Duodenal mucosa (tissue), 2 donors: Measurements from ENCODE around the gene DEGS2.

Experiments used
- H3K27ac ChIP-seq: one replicate; pipeline ENCODE4 v1.7.0; 2013; ENCODE audit warnings: low read depth, low read length
- H3K27me3 ChIP-seq, 2 donors: one replicate each; pipeline ENCODE4 v1.7.0; 2013; ENCODE audit warnings: low read length in 2 of 2, control low read depth in 1 of 2; ENCODE audit not compliant: insufficient read depth in 2 of 2, control insufficient read depth in 1 of 2
- H3K36me3 ChIP-seq, 2 donors: one replicate each; pipeline ENCODE4 v1.7.0; 2013; ENCODE audit warnings: low read length in 2 of 2, control low read depth in 1 of 2; ENCODE audit not compliant: insufficient read depth in 2 of 2, control insufficient read depth in 1 of 2
- H3K4me1 ChIP-seq, 2 donors: one replicate each; pipeline ENCODE4 v1.7.0; 2013; ENCODE audit warnings: low read length in 2 of 2, control low read depth in 1 of 2; ENCODE audit not compliant: insufficient read depth in 2 of 2, control insufficient read depth in 1 of 2
- H3K4me3 ChIP-seq, 2 donors: one replicate each; pipeline ENCODE4 v1.7.0; 2013; ENCODE audit warnings: low read length in 2 of 2, low read depth in 1 of 2
- H3K9ac ChIP-seq, 2 donors: one replicate each; pipeline ENCODE4 v1.7.0; 2013; ENCODE audit warnings: low read length in 2 of 2, low read depth in 1 of 2
- H3K9me3 ChIP-seq, 2 donors: one replicate each; pipeline ENCODE4 v1.7.0; 2013; ENCODE audit warnings: low read length in 2 of 2, control low read depth in 1 of 2; ENCODE audit not compliant: control insufficient read depth in 1 of 2

The DEGS2 gene

DNA sequence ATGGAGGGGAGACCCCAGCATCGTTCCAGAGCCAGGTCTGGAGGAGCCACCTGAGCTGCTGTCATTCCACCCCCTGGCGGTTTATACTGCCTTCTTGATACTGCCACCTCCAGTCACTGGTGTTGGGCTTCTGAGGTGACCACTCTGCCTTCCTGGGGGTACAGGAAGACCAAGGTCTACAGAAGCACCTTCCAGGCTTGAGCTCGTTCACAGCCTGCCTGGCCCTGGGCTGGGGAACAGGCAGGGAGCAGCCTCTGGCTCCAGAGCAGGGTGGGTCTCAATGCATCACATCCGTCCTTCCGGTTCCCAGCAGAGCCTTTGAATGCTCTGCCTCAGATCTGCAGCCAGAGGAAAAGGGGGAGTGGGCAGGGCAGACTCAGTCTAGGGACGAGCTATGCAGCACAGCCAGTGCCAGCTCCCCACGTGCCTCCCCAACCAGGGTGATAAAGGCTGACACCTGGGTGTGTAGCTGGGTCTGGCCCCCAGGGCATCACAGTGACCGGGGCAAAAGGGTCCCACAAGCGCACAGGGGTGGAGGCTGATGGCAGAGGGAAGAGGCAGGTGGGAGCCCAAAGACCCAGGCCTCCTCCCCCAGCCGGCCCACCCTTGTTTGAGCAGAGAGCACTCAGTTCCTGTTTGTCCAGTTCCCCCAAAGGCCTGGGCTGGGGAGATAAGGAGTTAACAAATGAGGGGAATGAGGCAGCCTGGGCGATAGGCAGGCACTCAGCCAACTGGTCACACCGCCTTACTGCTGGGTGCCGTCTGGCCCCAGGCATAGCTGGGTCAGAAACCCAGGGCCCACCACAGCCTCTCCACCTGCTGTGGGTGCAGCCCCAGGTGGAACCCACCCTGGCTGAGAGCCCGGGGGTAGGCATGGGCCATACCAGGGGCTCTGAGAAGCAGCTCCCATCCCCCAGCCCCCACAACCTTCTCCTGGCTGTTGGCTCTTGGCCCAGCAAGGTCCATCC is 17.1 kb downstream of the DEGS2 start:
- H3K27me3 ChIP-seq: no peaks in the 10 kb centered on the region
- H3K4me3 ChIP-seq: peak overlapping the region in 1 of 2 donors; percentile 52
- H3K9me3 ChIP-seq: no peaks in the 10 kb centered on the region
- peaks cover 72% of the 10 kb centered on the region in 2 donors for H3K4me1 ChIP-seq
- peaks cover 12 to 41% of the 10 kb centered on the region in 2 donors for H3K36me3 ChIP-seq
- H3K27ac ChIP-seq: peak overlapping the region; percentile 58
- peak overlapping the region; percentile 48 to 53 for H3K9ac ChIP-seq

DNA sequence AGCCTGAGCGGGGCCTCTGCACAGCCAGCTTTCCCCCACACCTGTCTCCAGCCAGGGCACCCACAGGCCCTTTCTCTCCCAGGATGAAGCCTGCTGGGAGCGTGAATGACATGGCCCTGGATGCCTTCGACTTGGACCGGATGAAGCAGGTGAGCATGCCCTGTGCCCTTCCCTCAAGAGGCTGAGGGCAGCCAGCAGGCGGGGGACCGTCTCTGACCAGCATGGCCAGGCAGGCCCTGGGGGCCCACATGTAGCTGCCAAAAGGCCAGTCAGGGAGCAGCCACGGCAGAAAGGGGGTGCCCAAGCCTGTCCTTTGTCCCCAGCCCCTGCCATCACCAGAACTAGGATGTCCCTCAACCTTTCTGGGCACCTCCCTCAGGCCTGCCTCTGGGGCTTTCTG is 18.3 kb downstream of the DEGS2 start:
- Histone ChIP-seq H3K9me3 (no peaks in the 10 kb centered on the region), H3K9ac (peak overlapping the region; percentile 16 to 48), H3K4me1 (peaks cover 59% of the 10 kb centered on the region in 2 donors), H3K4me3 (peak overlapping the region in 1 of 2 donors; percentile 7), H3K27ac (no peak overlapping the region), H3K27me3 (no peaks in the 10 kb centered on the region), H3K36me3 (peaks cover 14 to 48% of the 10 kb centered on the region in 2 donors)

DNA sequence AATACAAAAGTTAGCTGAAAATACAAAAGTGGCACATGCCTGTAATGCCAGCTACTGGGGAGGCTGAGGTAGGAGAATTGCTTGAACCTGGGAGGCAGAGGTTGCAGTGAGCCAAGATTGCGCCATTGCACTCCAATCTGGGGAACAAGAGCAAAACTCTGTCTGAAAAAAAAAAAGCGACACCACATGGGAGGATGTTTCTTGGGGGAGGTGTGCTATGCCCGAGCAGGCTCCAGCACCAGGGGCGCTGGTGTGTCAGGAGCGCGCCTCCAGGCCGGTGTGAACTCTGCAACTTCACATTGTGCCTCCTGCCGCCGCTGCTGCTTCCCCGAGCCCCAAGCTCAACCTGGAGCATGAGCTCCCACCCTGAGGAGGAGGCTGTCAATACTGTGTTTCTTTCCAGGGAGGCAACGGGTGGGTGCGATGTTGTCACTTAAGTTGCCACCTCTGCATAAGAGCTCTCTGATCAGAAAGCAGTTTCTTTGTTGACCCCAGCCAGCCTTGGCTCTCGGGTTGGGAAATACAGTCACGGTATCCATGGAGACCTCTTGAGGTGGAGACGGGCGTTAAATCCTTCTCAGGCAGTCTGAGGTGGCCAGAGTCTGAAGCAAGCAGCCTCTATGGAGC is 18.9 kb downstream of the DEGS2 start:
- Histone ChIP-seq H3K4me1 (peaks cover 54% of the 10 kb centered on the region in 2 donors), H3K9ac (peak overlapping the region in 1 of 2 donors; percentile 16), H3K27me3 (no peaks in the 10 kb centered on the region), H3K9me3 (no peaks in the 10 kb centered on the region), H3K4me3 (peak overlapping the region in 1 of 2 donors; percentile 7), H3K27ac (no peak overlapping the region), H3K36me3 (peaks cover 14 to 49% of the 10 kb centered on the region in 2 donors)

DNA sequence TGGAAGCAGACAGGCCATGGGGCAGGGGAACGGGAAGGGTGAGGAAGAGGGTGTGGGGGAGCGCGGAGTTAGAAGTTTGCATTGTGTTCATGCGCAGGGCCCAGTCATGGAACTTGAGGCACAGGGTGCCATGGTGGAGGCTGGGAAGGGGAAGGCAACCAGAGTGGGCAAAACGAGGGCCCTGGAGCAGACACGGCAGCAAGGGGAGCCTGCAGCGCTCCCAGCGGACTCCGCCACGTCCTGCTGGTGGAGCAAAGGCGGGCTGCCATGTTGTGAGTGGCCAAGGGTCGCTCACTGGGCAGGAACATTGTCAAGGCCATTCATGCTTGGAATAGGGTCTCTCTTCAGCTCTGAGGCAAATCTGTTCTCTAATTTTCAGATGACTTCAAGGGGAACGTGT is 20.5 kb downstream of the DEGS2 start:
- no peak overlapping the region for H3K9ac ChIP-seq
- no peaks in the 10 kb centered on the region for H3K9me3 ChIP-seq
- no peak overlapping the region for H3K27ac ChIP-seq
- no peaks in the 10 kb centered on the region for H3K27me3 ChIP-seq
- peaks cover 11 to 54% of the 10 kb centered on the region in 2 donors for H3K36me3 ChIP-seq
- no peak overlapping the region for H3K4me3 ChIP-seq
- peaks cover 43 to 48% of the 10 kb centered on the region in 2 donors for H3K4me1 ChIP-seq

GRCh38 chr14:100138082-100138787 is 21.2 kb downstream of the DEGS2 start:
- Histone ChIP-seq H3K36me3 (peaks cover 11 to 52% of the 10 kb centered on the region in 2 donors), H3K9ac (no peak overlapping the region), H3K27ac (no peak overlapping the region), H3K4me3 (no peak overlapping the region), H3K9me3 (no peaks in the 10 kb centered on the region), H3K27me3 (no peaks in the 10 kb centered on the region), H3K4me1 (peaks cover 37 to 44% of the 10 kb centered on the region in 2 donors)

GRCh38 chr14:100137173-100137572 is 22.3 kb downstream of the DEGS2 start:
- H3K4me3 ChIP-seq: no peak overlapping the region
- H3K36me3 ChIP-seq: peaks cover 11 to 60% of the 10 kb centered on the region in 2 donors
- no peaks in the 10 kb centered on the region for H3K27me3 ChIP-seq
- H3K27ac ChIP-seq: no peak overlapping the region
- peaks cover 27 to 35% of the 10 kb centered on the region in 2 donors for H3K4me1 ChIP-seq
- H3K9me3 ChIP-seq: no peaks in the 10 kb centered on the region
- no peak overlapping the region for H3K9ac ChIP-seq

- Histone ChIP-seq H3K9ac (no peak overlapping the region), H3K4me1 (peaks cover 18 to 32% of the 10 kb centered on the region in 2 donors), H3K4me3 (no peak overlapping the region), H3K9me3 (no peaks in the 10 kb centered on the region), H3K27ac (no peak overlapping the region), H3K27me3 (no peaks in the 10 kb centered on the region), H3K36me3 (peaks cover 11 to 52% of the 10 kb centered on the region in 2 donors)
Observed at GRCh38 chr14:100135784-100136183, 23.7 kb downstream of the DEGS2 start.

DNA sequence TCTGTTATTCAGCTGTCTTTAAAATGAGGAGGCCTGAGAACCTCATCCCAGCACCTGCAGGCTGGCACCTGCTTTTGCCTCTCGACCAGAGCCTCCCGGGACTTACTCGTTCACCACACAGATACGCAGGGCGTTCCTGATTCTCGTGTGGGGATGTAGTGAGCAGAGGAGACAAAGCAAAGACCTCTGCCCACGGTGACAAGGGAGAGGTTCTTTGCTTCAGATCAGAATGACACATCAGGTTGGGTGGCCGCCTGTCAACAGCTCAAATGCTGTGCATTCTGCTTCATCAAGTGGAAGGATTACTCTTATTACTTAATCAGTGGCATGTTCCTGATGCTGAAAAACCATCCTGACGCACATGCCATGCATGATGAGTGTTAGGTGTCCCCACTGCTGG is 24.4 kb downstream of the DEGS2 start:
- Histone ChIP-seq H3K27me3 (no peaks in the 10 kb centered on the region), H3K9me3 (no peaks in the 10 kb centered on the region), H3K9ac (no peak overlapping the region), H3K4me3 (no peak overlapping the region), H3K27ac (no peak overlapping the region), H3K36me3 (peaks cover 11 to 59% of the 10 kb centered on the region in 2 donors), H3K4me1 (peaks cover 12 to 31% of the 10 kb centered on the region in 2 donors)

DNA sequence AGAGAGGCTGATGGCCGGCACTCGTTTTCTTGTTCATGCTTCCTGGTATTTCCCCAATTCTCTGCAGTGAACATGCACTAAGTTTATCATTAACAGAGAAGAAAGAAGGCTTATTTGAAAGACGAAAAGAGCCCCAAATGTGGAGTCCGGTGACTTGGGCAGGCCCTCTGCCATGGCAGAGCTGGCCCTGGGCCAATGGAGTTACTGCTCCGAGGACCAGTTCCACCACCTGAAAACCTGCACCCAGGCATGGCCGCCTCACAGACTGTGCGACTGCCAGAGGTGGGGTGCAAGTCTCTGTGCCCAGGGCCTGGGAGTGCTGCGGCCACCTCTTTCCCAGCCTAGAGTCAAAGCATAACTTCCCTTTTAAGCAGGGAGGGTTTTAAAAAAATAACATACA is 24.9 kb downstream of the DEGS2 start:
- no peak overlapping the region for H3K4me3 ChIP-seq
- peaks cover 8 to 27% of the 10 kb centered on the region in 2 donors for H3K4me1 ChIP-seq
- no peak overlapping the region for H3K9ac ChIP-seq
- H3K27ac ChIP-seq: no peak overlapping the region
- peaks cover 12 to 61% of the 10 kb centered on the region in 2 donors for H3K36me3 ChIP-seq
- H3K27me3 ChIP-seq: no peaks in the 10 kb centered on the region
- H3K9me3 ChIP-seq: no peaks in the 10 kb centered on the region
